GM19395 (cell line): ENCODE results near the gene LACC1.
A peak's percentile ranks its signal among the peaks of the same experiment; 100 is the strongest.

Experiments used
- ATAC-seq: cut with Tn5 transposase; IDR thresholded peaks from one replicate; pipeline ENCODE4 v1.9.1; 2021; ENCODE audit warnings: mild to moderate bottlenecking, moderate library complexity; ENCODE audit not compliant: unreplicated experiment

Gene LACC1

GRCh38 chr13:43879755-43880181 is at the start of gene LACC1:
LACC1 (plus strand) TSS chr13:43879904; CDS start chr13:43880986, 1,082 bp downstream.
- ATAC-seq = peak; percentile 52

DNA sequence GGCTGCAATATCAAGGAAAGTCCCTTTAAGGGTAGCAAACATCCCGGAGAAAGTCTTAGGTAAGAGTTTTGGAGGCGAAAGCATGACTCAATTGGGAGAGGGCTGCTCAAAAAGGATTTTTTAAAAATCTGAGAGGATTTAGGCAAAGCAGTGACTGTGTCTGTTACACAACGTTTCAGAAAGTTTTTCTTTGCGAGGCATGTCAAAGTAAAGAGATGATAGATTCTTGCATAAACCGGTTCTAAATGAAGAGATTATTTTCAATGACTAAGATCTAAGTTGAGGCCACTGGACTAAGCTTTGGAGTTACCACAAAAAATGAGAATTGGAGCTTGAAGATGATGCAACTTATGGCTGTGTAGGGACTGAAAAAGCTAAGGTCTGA is 49.2 kb upstream of the LACC1 start:
- ATAC-seq = no peak

DNA sequence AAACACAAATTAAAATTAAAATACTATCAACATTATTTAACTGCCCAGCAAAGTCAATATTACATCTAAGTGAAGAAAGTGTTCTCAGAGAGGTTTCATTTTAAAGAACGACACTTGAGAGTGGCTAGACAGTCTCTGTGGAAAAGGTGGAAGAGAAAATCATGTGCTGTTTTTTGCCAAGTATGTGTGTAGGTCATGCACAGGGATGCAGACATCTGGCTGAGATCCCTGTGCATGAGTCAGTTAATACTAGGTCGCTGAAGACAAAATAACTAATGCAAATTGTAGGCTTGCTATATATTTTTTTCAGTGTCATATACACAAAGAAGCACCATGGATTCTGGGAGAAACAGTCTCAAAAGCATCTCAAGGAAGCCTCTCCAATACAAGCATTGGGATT is 48.6 kb upstream of the LACC1 start:
- no peak for ATAC-seq

GRCh38 chr13:43835701-43836100 is 44.0 kb upstream of the LACC1 start:
- no peak for ATAC-seq

DNA sequence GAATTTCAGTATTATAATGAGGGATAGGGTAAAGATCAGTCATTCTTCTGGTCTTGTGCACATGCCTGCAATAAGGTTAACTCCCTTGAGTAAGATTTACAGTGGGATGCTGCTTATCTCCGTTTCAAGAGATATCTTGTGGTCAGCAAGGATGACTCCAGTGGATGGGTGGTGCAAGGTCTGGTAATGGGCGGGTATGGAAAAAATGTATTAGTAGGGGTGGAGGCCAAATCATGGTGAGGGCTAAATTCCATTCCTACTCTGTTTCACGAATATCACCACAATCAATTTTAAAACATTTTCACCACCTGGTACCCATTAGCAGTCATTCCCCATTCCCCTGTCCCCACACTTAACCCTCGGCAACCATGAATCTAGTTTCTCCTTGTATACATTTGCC is 40.8 kb upstream of the LACC1 start:
- ATAC-seq = no peak

GRCh38 chr13:43846496-43847158 is 33.1 kb upstream of the LACC1 start:
- no peak for ATAC-seq

DNA sequence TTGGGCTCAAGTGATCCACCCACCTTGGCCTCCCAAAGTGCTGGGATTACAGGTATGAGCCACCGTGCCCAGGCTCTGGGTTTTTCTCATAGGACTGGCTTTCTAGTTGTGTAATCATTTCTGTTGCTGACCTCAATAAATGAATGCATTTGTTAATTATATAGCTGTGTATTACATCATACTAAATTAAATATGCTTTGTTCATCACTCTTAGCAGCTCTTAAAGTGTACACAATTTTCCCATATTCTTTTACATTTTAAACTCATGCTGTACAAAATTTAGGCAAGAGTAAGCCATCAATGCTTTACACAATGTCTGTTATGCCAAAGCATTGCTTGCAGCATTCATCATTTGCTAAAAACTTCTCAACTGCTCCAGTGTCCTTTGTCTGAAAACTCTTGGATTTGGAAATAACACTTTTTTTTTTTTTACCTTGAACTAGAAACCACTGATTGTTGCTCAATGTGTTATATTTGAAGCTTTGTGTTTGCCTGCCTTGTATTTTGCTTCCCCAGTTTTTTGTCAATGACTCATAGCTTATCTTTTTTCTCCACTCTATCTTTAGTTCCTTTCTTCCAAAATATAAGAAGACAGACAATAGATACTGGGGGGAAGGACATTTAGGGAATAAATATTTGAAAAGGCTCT is 31.6 kb upstream of the LACC1 start:
- ATAC-seq = no peak

DNA sequence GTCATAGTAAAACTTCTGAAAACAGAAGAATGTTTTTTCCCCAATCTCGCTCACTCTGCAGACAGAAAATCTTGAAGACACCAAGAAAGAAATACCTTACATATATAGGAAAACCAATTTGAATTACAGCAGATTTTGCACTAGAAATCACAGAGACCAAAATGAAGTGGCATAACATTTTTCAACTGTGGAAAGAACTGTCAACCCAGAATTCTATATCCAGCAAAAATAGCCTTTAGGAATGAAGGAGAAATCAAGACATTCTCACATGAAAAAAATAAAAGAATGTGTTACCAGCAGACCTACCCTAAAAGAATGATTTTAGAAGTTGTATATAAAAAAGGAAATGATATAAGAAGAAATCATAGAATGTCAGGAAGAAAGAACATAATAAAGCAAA is 28.8 kb upstream of the LACC1 start:
- no peak for ATAC-seq

DNA sequence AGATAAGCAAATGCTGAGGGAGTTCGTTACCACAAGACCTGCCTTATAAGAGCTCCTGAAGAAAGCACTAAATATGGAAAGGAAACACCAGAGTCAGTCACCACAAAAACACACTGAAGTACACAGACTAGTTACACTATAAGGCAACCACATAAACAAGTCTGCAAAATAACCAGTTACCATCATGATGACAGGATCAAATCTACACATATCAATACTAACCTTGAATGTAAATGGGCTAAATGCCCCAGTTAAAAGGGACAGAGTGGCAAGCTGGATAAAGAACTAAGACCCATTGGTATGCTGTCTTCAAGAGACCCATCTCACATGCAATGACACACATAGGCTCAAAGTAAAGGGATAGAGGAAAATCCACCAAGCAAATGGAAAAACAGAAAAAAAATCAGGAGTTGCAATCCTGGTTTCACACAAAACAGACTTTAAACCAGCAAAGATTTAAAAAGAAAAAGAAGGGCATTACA is 26.7 kb upstream of the LACC1 start:
- no peak for ATAC-seq

DNA sequence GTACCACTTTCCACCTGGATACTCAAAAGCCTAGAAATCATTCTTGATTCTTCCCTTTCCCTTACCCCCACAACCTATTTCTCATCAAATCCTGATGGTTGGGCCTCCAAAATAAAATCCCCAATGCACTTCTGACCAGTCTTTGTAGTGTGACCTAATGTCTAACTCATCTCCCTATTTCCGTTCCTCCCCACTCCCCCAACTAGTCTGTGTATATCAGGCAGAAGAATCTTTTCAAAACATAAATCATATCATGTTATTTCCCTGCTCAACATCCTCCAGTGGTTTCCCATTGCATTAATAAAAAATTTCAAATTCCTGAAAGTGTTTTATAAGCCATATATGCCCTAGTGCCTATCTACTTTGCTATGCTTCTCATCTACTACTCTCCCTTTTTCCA is 17.8 kb upstream of the LACC1 start:
- ATAC-seq = no peak

DNA sequence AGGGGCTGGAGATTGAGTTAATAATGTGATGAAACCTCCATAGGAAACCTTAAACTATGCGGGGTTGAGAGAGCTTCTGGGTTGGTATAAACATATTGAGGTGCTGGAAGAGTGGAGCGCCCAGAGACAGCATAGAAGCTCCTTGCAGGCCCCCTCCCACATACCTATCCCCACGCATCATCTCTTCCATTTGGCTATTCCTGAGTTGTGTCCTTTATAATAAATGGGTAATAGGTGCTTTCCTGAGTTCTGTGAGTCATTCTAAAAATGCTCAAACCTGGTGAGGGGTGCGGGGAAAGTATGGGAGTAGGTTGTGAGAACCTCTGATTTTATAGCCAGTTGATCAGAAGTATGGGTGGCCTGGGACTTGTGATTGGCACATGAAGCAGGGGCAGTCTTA is 14.8 kb upstream of the LACC1 start:
- ATAC-seq = no peak

DNA sequence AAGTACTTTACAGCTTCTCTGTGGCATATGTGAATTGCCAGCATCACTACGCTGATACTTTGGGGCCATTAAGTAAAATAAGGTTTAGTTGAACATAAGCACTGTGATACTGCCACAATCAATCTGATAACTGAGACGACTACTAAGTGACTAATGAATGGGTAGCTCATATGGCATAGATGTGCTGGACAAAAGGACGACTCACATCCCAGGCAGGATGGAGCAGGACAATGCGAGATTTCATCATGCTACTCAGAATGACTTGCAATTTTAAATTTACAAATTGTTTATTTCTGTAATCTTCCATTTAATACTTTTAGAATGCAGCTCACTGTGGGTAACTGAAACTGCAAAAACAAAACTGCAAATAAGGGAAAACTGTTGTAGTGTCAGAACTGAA is 13.8 kb upstream of the LACC1 start:
- ATAC-seq = no peak

DNA sequence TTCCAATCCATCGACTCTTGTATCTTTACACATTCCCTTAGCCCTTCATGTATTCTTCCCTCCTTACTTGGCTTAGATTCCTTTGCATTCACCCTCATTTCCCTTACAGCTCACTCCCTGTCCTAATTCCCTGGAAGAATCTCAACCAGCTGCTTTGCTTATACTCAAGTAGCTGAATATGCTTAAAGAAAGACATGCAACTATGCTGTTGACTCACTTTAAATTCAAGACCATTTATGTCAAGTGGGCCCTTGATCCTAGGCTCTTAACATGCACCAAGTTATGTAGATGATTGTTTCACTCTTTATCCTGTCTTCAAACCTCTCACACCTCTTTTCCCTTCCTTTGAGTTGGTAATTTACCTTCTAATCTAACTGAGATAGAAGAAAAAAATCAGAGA is 7.5 kb upstream of the LACC1 start:
- ATAC-seq = no peak

GRCh38 chr13:43874504-43875092 is 5.1 kb upstream of the LACC1 start:
- no peak for ATAC-seq

GRCh38 chr13:43876366-43876765 is 3.3 kb upstream of the LACC1 start:
- no peak for ATAC-seq

DNA sequence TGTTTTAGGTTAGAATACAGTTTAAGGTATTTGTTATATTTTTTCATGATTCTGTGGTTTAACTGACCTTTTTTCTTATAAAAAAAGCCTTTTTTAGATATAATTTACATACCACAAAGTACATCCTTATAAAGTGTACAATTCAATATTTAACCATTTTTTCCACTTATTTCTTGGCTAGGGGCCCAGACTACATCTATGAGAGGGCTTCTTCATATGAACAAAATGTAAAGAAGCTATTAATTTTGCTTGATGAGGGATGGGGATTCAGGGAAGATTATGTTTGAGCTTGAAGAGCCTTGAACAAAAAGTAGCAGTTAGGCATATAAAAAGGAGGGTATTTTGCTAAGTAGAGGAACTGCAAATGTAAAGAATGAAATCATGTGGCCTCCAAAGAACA is 2.4 kb upstream of the LACC1 start:
- ATAC-seq = no peak

DNA sequence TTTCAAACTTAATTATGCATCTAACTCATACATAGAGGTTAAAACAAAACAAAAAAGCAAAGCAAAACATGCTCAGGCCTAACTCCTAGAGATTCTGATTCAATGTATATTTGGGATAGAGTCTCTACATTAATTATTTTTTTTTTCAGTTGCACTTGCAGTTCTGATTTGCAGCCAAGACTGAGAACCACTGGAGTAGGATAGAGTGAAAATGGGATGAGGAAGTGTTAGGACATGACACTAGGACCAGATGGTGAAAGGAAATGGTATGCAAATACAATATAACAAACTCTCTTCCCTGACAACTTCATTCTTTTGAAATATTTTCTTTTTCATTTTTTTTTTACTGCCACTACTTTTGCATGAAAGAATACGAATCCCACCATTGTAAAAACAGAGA is 1.9 kb upstream of the LACC1 start:
- ATAC-seq = no peak

- peak; percentile 73 for ATAC-seq
These were observed 581 bp upstream of the LACC1 start, which contains the start of gene CCDC122 for GRCh38 chr13:43878892-43879754. CCDC122 (minus strand) TSS chr13:43879740; CDS start chr13:43869376, 10,364 bp downstream.

DNA sequence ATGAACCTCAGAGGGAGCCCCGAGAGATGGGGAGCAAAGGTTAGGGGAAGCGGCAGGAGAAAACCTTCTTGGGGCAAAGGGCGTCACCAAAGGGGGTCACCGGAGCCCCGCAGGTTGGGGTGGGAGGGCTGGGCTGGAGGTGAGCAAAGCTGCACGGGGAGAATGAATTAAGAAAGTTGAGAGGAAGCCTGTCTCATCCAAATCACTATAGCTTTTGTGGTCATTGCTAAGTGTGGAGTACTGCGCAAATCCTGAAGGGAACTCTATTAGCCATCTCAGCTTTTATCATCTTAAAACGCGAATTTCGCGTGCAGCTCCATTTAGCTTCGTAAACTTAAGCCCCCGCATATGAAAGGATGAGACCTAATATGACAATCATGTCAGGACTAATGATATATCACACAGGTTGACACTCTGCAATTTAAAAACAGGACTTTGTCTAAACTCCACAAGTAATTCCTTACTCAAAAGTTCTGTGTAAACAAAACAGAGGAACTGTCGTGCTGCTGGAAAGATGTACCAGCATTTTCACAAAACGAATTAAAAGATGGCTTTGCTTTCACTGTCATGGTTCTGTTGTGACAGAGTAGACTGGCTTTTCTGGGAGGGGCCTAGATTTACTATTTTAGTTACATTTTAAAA is 631 bp downstream of the LACC1 start:
- no peak for ATAC-seq

GRCh38 chr13:43880926-43881325 is 1.2 kb downstream of the LACC1 start:
- ATAC-seq = no peak

DNA sequence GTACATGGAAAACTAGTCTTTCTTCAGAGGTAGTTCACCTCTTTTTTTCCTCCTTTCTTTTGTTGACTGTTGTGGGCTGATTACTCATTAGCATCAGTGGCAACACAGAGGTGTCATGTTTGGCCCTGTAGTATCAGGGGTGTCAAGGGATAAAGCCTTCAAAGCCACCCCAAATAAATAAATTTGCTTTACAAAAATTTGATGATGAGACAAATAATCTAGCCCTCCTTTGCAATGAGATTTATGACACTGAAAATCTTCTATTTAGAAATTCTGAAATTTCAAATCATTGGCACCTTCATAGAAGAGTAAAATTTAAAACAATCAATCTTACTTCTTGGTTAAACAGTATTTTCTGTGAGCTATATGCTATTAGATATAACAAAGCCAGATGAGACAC is 1.9 kb downstream of the LACC1 start:
- ATAC-seq = no peak
